Activated CD4-positive, alpha-beta T cell treated with anti-CD3 and anti-CD28 coated beads, Interleukin-2, amount 10 ng/mL, durations not matched to agents 7 days and 5 days (primary cell): Measurements from ENCODE around the gene PPFIBP1. TPM values are rescaled to one million over a fixed set of nuclear protein-coding genes. Genes with fewer than 3 reads are reported as not detected.

Experiments
- CTCF ChIA-PET: fragments of 350-600 bp; sonication (Branson Sonifier 250); formaldehyde crosslinking; loops from one replicate; lab custom pipeline; 2021; ENCODE audit warnings: antibody characterized with exemption; lab: Charles Lee
- POLR2A ChIA-PET: fragments of 350-600 bp; sonication (Branson Sonifier 250); formaldehyde crosslinking; loops from one replicate; lab custom pipeline; 2021; ENCODE audit warnings: antibody characterized with exemption; lab: Charles Lee
- DNase-seq: peaks from one replicate; pipeline ENCODE4 v3.0.0-alpha.2; 2020
- H3K27ac Mint-ChIP-seq: one replicate; pipeline ENCODE4 v1.8.0; 2021; ENCODE audit warnings: mild to moderate bottlenecking, moderate library complexity, mixed read lengths
- H3K27me3 Mint-ChIP-seq: one replicate; pipeline ENCODE4 v1.8.0; 2021; ENCODE audit warnings: mixed read lengths
- H3K36me3 Mint-ChIP-seq: one replicate; pipeline ENCODE4 v1.8.0; 2021; ENCODE audit warnings: low read depth, mixed read lengths
- H3K4me1 Mint-ChIP-seq: one replicate; pipeline ENCODE4 v1.8.0; 2021; ENCODE audit warnings: mixed read lengths
- H3K4me3 Mint-ChIP-seq: one replicate; pipeline ENCODE4 v1.8.0; 2021; ENCODE audit warnings: mild to moderate bottlenecking, moderate library complexity, mixed read lengths
- H3K9me3 Mint-ChIP-seq: one replicate; pipeline ENCODE4 v1.8.0; 2021; ENCODE audit warnings: mixed read lengths
- total RNA-seq, 2 experiments: library from RNA; stranded (reverse); gene quantifications; one replicate each; pipeline ENCODE4 v1.2.3, GENCODE V29; 2021

The PPFIBP1 gene
- 1 to 10 TPM; 7.7 to 8.6 TPM for total RNA-seq

GRCh38 chr12:27523642-27524493 is at the start of gene PPFIBP1:
Gene PPFIBP1 (plus strand): TSS chr12:27524206. CDS start chr12:27633397, 109,191 bp downstream.
- H3K36me3 Mint-ChIP-seq: no peaks in the 10 kb centered on the region
- H3K9me3 Mint-ChIP-seq: no peaks in the 10 kb centered on the region
- ChIA-PET CTCF (interaction anchor here (0.5 to 2.2 kb wide), 4 partner anchors 10 to 1356 kb away, joined by 3 to 6 read pairs (median 4); no protein-coding TSS in a partner anchor), POLR2A (no interaction called here)
- peak; percentile 97 for DNase-seq
- H3K27ac Mint-ChIP-seq: peak within 1 kb of the TSS; percentile 94
- peak within 1 kb of the TSS; percentile 95 for H3K4me3 Mint-ChIP-seq
- peaks cover 33% of the 10 kb centered on the region for H3K27me3 Mint-ChIP-seq
- peaks cover 29% of the 10 kb centered on the region for H3K4me1 Mint-ChIP-seq

- ChIA-PET CTCF (no interaction called here), POLR2A (no interaction called here)
- Mint-ChIP-seq H3K4me1 (peaks cover 27% of the 10 kb centered on the region), H3K9me3 (peaks cover 32% of the 10 kb centered on the region), H3K27ac (no peak overlapping the region), H3K4me3 (no peak overlapping the region), H3K36me3 (peaks cover 28% of the 10 kb centered on the region), H3K27me3 (peaks cover 5% of the 10 kb centered on the region)
- no peak for DNase-seq
These were observed 49.7 kb upstream of the PPFIBP1 start for GRCh38 chr12:27474344-27474743.

DNA sequence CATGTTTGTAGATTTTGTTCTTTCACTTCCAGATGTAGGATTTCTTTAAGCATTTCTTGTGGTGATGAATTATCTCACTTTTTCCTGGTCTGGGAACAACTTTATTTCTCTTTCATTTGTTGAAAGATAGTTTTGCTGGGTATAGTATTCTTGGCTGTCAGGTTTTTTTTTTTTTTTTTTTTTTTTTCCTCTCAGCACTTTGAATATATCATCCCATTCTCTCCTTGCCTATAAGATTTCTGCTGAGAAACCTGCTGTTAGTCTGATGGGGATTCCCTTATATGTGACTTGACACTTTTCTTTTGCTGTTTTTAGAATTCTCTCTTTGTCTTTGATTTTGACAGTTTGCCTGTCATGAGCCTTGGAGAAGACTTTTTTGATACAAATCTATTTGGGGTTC is 47.0 kb upstream of the PPFIBP1 start:
- DNase-seq: no peak
- H3K36me3 Mint-ChIP-seq: peaks cover 28% of the 10 kb centered on the region
- ChIA-PET POLR2A (no interaction called here), CTCF (interaction anchor here (0.8 kb wide), 1 partner anchor 35 kb away, joined by 3 read pairs; no protein-coding TSS in a partner anchor)
- peaks cover 17% of the 10 kb centered on the region for H3K4me1 Mint-ChIP-seq
- no peak overlapping the region for H3K27ac Mint-ChIP-seq
- H3K27me3 Mint-ChIP-seq: peaks cover 5% of the 10 kb centered on the region
- H3K9me3 Mint-ChIP-seq: peaks cover 35% of the 10 kb centered on the region
- H3K4me3 Mint-ChIP-seq: no peak overlapping the region

- H3K4me1 Mint-ChIP-seq: no peaks in the 10 kb centered on the region
- POLR2A ChIA-PET: no interaction called here
These were observed 45.1 kb upstream of the PPFIBP1 start for GRCh38 chr12:27478949-27479348.

GRCh38 chr12:27480016-27480415 is 44.0 kb upstream of the PPFIBP1 start:
- CTCF ChIA-PET: no interaction called here
- DNase-seq: no peak
- Mint-ChIP-seq H3K4me1 (no peaks in the 10 kb centered on the region), H3K27ac (no peak overlapping the region), H3K4me3 (no peak overlapping the region), H3K36me3 (peaks cover 23% of the 10 kb centered on the region), H3K27me3 (peaks cover 5% of the 10 kb centered on the region), H3K9me3 (peaks cover 27% of the 10 kb centered on the region)
- POLR2A ChIA-PET: no interaction called here

More at GRCh38 chr12:27478949-27479348, 45.1 kb upstream of the PPFIBP1 start:
- Mint-ChIP-seq H3K36me3 (peaks cover 25% of the 10 kb centered on the region), H3K27me3 (peaks cover 5% of the 10 kb centered on the region), H3K4me3 (no peak overlapping the region), H3K9me3 (peaks cover 32% of the 10 kb centered on the region), H3K27ac (no peak overlapping the region)
- CTCF ChIA-PET: no interaction called here
- no peak for DNase-seq

- Mint-ChIP-seq H3K36me3 (peaks cover 2% of the 10 kb centered on the region), H3K4me3 (no peak overlapping the region), H3K9me3 (no peaks in the 10 kb centered on the region), H3K4me1 (no peaks in the 10 kb centered on the region), H3K27me3 (peaks cover 8% of the 10 kb centered on the region), H3K27ac (no peak overlapping the region)
- ChIA-PET CTCF (no interaction called here), POLR2A (no interaction called here)
- DNase-seq: no peak
These were observed 37.0 kb upstream of the PPFIBP1 start for GRCh38 chr12:27486961-27487360.

DNA sequence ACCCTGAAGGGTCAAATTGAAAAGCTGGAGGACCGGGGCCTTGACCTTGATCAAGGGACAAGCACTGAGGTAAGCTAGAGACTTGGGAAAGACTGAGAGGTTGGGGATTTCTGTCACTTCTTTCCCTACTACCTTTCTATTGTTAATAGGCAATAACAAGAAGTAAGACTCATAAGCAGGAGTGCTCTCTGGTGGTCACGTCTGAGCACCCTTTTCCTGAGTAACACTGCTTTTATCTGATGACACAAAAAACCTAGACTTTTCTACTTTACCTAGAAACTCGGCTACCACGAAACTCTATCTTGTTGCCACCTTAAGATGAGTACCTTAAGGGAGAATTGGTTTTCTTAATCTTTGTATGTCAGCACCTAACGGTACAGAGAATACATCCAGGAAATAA is 35.5 kb upstream of the PPFIBP1 start:
- Mint-ChIP-seq H3K4me1 (no peaks in the 10 kb centered on the region), H3K36me3 (peaks cover 2% of the 10 kb centered on the region), H3K27me3 (peaks cover 14% of the 10 kb centered on the region), H3K9me3 (no peaks in the 10 kb centered on the region), H3K4me3 (no peak overlapping the region), H3K27ac (no peak overlapping the region)
- POLR2A ChIA-PET: no interaction called here
- CTCF ChIA-PET: no interaction called here
- no peak for DNase-seq

DNA sequence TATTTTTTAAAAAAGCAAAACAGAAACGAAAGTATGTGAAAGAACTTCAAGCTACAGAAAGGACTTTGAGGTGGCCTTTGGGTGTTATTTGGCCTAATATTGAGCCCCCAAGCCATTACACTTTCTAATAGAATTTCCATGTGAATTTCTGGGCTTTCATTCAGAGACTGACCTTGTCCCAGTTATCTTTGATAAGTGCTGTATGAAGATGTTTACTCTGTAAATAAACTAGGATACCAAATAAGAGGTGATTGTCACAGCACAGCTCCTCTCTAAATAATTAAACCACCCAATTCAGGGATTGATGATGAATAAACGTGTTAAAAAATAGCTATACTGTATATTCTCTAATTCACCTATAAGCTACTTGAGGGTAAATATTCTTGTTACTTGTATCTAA is 32.8 kb upstream of the PPFIBP1 start:
- H3K27me3 Mint-ChIP-seq: peaks cover 18% of the 10 kb centered on the region
- peaks cover 2% of the 10 kb centered on the region for H3K36me3 Mint-ChIP-seq
- ChIA-PET CTCF (no interaction called here), POLR2A (no interaction called here)
- no peak overlapping the region for H3K4me3 Mint-ChIP-seq
- no peaks in the 10 kb centered on the region for H3K4me1 Mint-ChIP-seq
- DNase-seq: no peak
- H3K9me3 Mint-ChIP-seq: no peaks in the 10 kb centered on the region
- no peak overlapping the region for H3K27ac Mint-ChIP-seq

GRCh38 chr12:27493260-27493940 is 30.6 kb upstream of the PPFIBP1 start:
- Mint-ChIP-seq H3K4me3 (no peak overlapping the region), H3K36me3 (no peaks in the 10 kb centered on the region), H3K9me3 (no peaks in the 10 kb centered on the region), H3K27me3 (peaks cover 13% of the 10 kb centered on the region), H3K4me1 (peaks cover 12% of the 10 kb centered on the region), H3K27ac (no peak overlapping the region)
- DNase-seq: no peak
- ChIA-PET POLR2A (no interaction called here), CTCF (no interaction called here)

- Mint-ChIP-seq H3K27ac (no peak overlapping the region), H3K27me3 (peaks cover 18% of the 10 kb centered on the region), H3K9me3 (peaks cover 3% of the 10 kb centered on the region), H3K4me1 (peaks cover 37% of the 10 kb centered on the region), H3K4me3 (no peak overlapping the region), H3K36me3 (peaks cover 4% of the 10 kb centered on the region)
- ChIA-PET POLR2A (no interaction called here), CTCF (interaction anchor here (0.7 kb wide), 1 partner anchor 8 kb away, joined by 3 read pairs; no protein-coding TSS in a partner anchor)
- DNase-seq: no peak
These were observed 26.6 kb upstream of the PPFIBP1 start for GRCh38 chr12:27497446-27497845.

DNA sequence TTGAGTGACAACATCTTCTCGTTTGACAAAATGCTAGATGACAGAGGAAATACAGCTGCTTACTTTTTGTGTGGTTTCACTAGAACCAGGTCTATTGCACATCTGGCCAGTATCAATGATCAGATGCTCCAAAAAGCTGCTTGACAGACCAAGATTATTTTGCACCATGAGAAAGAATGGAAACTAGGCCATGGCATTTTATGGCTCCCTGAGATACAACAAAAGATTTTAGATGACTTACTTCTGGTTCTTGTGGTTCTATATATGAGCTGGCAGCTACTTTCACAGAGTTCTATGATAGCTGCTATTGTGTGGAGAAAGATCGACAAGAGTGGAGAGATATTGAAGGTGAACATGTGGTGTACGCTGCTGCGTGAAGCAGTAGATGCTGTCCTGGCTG is 25.9 kb upstream of the PPFIBP1 start:
- CTCF ChIA-PET: interaction anchor here (0.7 kb wide), 1 partner anchor 9 kb away, joined by 3 read pairs; no protein-coding TSS in a partner anchor

GRCh38 chr12:27498761-27499160 is 25.2 kb upstream of the PPFIBP1 start:
- Mint-ChIP-seq H3K27ac (no peak overlapping the region), H3K36me3 (peaks cover 7% of the 10 kb centered on the region), H3K4me3 (no peak overlapping the region), H3K4me1 (peaks cover 37% of the 10 kb centered on the region), H3K27me3 (peaks cover 16% of the 10 kb centered on the region), H3K9me3 (peaks cover 7% of the 10 kb centered on the region)
- DNase-seq: no peak
- CTCF ChIA-PET: no interaction called here
- POLR2A ChIA-PET: no interaction called here

More for the DNA sequence above, 25.9 kb upstream of the PPFIBP1 start:
- no peak overlapping the region for H3K4me3 Mint-ChIP-seq
- POLR2A ChIA-PET: no interaction called here
- H3K4me1 Mint-ChIP-seq: peaks cover 37% of the 10 kb centered on the region
- peaks cover 16% of the 10 kb centered on the region for H3K27me3 Mint-ChIP-seq
- H3K27ac Mint-ChIP-seq: no peak overlapping the region
- DNase-seq: no peak
- H3K36me3 Mint-ChIP-seq: peaks cover 7% of the 10 kb centered on the region
- H3K9me3 Mint-ChIP-seq: peaks cover 7% of the 10 kb centered on the region

- H3K4me3 Mint-ChIP-seq: no peak overlapping the region
- ChIA-PET CTCF (no interaction called here), POLR2A (no interaction called here)
- no peak overlapping the region for H3K27ac Mint-ChIP-seq
- peaks cover 37% of the 10 kb centered on the region for H3K4me1 Mint-ChIP-seq
- H3K27me3 Mint-ChIP-seq: peaks cover 20% of the 10 kb centered on the region
- no peak for DNase-seq
- H3K36me3 Mint-ChIP-seq: peaks cover 7% of the 10 kb centered on the region
- H3K9me3 Mint-ChIP-seq: peaks cover 7% of the 10 kb centered on the region
These were observed 24.6 kb upstream of the PPFIBP1 start for GRCh38 chr12:27499377-27499776.
